ENCODE results near the gene THOC2. TPM values are rescaled to one million over a fixed set of nuclear protein-coding genes. Genes with fewer than 3 reads are reported as not detected.

The THOC2 gene
- total and polyA plus RNA-seq, 9 of the 15 experiments (the other 6 are each of a cell fraction or from before 2014, with no cell fraction given): 131 to 234 (median 192) TPM

DNA sequence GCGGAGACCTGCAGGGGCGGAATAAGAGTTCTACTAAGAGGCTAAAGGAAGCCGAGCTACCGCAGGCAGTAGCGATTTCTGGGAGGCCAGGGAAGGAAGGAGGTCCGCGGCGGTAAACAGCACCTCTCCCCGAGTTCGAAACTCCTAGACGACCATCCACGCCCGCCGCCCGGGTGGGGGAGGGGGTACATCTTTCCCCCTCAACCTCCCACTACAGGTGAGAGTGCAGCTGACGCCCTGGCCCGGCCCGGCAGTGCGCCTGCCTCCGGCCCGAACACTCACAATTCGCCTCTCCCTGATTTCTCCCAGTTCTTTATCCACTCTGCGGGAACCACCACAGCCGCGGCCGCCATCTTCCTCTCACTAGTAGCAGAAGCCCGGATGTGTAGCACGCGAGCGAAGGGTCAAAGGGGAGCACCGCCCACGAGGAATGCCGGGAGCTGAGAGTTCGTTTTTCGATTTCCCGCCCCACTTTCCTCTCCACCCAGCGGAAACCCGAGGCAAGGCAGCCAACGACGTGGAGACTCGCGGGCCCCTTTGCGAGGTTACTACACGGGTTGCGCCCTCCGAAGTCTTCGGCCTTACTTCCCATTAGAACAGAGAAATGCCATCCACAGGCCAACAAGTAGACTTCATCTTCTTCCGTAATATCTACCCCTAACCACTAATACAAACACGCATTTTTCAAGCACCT lies at the start of gene THOC2 (continued):
- no peak for TF ChIP-seq RBM15 (IDR thresholded peaks at IDR 0.05; ENCODE audit: insufficient read depth, low read length)
- no peak for TF ChIP-seq CBFB (CRISPR knock-in tag; IDR thresholded peaks at IDR 0.05)
- peak; percentile 27; the same call in 1 of the 2 replicates for TF ChIP-seq JUND (IDR thresholded peaks at IDR 0.05; ENCODE audit: borderline replicate concordance, low read depth, low read length)
- TF ChIP-seq JUND (tag; IDR thresholded peaks at IDR 0.05; ENCODE audit: borderline replicate concordance, low read depth, low read length): peak; percentile 29; the same call in 1 of the 3 replicates
- TF ChIP-seq, protein P1, sequence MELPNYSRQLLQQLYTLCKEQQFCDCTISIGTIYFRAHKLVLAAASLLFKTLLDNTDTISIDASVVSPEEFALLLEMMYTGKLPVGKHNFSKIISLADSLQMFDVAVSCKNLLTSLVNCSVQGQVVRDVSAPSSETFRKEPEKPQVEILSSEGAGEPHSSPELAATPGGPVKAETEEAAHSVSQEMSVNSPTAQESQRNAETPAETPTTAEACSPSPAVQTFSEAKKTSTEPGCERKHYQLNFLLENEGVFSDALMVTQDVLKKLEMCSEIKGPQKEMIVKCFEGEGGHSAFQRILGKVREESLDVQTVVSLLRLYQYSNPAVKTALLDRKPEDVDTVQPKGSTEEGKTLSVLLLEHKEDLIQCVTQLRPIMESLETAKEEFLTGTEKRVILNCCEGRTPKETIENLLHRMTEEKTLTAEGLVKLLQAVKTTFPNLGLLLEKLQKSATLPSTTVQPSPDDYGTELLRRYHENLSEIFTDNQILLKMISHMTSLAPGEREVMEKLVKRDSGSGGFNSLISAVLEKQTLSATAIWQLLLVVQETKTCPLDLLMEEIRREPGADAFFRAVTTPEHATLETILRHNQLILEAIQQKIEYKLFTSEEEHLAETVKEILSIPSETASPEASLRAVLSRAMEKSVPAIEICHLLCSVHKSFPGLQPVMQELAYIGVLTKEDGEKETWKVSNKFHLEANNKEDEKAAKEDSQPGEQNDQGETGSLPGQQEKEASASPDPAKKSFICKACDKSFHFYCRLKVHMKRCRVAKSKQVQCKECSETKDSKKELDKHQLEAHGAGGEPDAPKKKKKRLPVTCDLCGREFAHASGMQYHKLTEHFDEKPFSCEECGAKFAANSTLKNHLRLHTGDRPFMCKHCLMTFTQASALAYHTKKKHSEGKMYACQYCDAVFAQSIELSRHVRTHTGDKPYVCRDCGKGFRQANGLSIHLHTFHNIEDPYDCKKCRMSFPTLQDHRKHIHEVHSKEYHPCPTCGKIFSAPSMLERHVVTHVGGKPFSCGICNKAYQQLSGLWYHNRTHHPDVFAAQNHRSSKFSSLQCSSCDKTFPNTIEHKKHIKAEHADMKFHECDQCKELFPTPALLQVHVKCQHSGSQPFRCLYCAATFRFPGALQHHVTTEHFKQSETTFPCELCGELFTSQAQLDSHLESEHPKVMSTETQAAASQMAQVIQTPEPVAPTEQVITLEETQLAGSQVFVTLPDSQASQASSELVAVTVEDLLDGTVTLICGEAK (IDR thresholded peaks at IDR 0.05): peak; percentile 52
- TF ChIP-seq, protein P1 (CRISPR knock-in tag; IDR thresholded peaks at IDR 0.05): no peak
- no peak for TF ChIP-seq ZNF57 (CRISPR knock-in tag; IDR thresholded peaks at IDR 0.05)
- TF ChIP-seq ELK3 (CRISPR knock-in tag; IDR thresholded peaks at IDR 0.05): no peak
- TF ChIP-seq RCOR1 (IDR thresholded peaks at IDR 0.05; ENCODE audit: borderline replicate concordance in 1 of 2, low read depth in 2 of 2, low read length in 2 of 2): 0 out of 4 replicates have a peak, but pooled peaks of 1 of the 2 experiments have one; percentile 9
- peak; percentile 93 for TF ChIP-seq TAF7 (tag; IDR thresholded peaks at IDR 0.05)
- TF ChIP-seq ZNF408 (CRISPR knock-in tag; IDR thresholded peaks at IDR 0.05; ENCODE audit: low read depth): no peak
- TF ChIP-seq SAP30 (IDR thresholded peaks at IDR 0.05; ENCODE audit: borderline replicate concordance, insufficient read depth, low read depth, low read length, poor library complexity, severe bottlenecking): no peak
- TF ChIP-seq IRF1 (CRISPR knock-in tag; IDR thresholded peaks at IDR 0.05; ENCODE audit: borderline replicate concordance): no peak
- no peak for TF ChIP-seq ZNF584 (CRISPR knock-in tag; IDR thresholded peaks at IDR 0.05; ENCODE audit: low read depth)
- TF ChIP-seq POLR2H (tag; IDR thresholded peaks at IDR 0.05; ENCODE audit: low read depth): peak; percentile 68
